WTC11 (cell line): Measurements from ENCODE around the gene EGFL8. TPM values are rescaled to one million over a fixed set of nuclear protein-coding genes. Genes with fewer than 3 reads are reported as not detected.
A peak's percentile ranks its signal among the peaks of the same experiment; 100 is the strongest.

Experiments
- ATAC-seq: fragments of 200-7000 bp; cut with Tn5 transposase; 2 replicates; pipeline ENCODE4 v1.10.0; 2021; ENCODE audit warnings: mild to moderate bottlenecking, moderate library complexity
- CTCF ChIA-PET: fragments of 300-600 bp; sonication (Branson Sonifier 250); formaldehyde crosslinking; loops from one replicate; lab custom pipeline; 2021; ENCODE audit warnings: antibody characterized with exemption; lab: Charles Lee
- POLR2A ChIA-PET: fragments of 350-600 bp; sonication (Branson Sonifier 250); formaldehyde crosslinking; loops from one replicate; lab custom pipeline; 2021; ENCODE audit warnings: antibody characterized with exemption; lab: Charles Lee
- DNase-seq: peaks from one replicate; pipeline ENCODE4 v3.0.0; 2021; ENCODE audit warnings: low spot score
- H3K27ac Mint-ChIP-seq: 2 replicates; pipeline ENCODE4 v1.8.0; 2021; ENCODE audit warnings: mixed read lengths
- H3K27me3 Mint-ChIP-seq: 2 replicates; pipeline ENCODE4 v1.8.0; 2021; ENCODE audit warnings: low read depth, mild to moderate bottlenecking, moderate library complexity, mixed read lengths
- H3K36me3 Mint-ChIP-seq: 2 replicates; pipeline ENCODE4 v1.8.0; 2021; ENCODE audit warnings: mixed read lengths
- H3K4me1 Mint-ChIP-seq: 2 replicates; pipeline ENCODE4 v1.8.0; 2022; ENCODE audit warnings: mixed read lengths
- H3K4me3 Mint-ChIP-seq: 2 replicates; pipeline ENCODE4 v1.8.0; 2021; ENCODE audit warnings: mild to moderate bottlenecking, moderate library complexity, mixed read lengths
- H3K9me3 Mint-ChIP-seq: 2 replicates; pipeline ENCODE4 v1.8.0; 2021; ENCODE audit warnings: mixed read lengths
- CBFB ChIP-seq: sonication (generic); formaldehyde crosslinking; IDR thresholded peaks from 2 replicates; pipeline ENCODE4 v1.8.1; 2022; ENCODE audit warnings: mild to moderate bottlenecking, low read depth, missing genetic modification reagents
- ELF4 ChIP-seq: sonication (generic); formaldehyde crosslinking; IDR thresholded peaks from 2 replicates; pipeline ENCODE4 v1.8.1; 2022; ENCODE audit warnings: low read depth, mild to moderate bottlenecking, moderate library complexity, missing genetic modification reagents
- ESRRA ChIP-seq: sonication (generic); formaldehyde crosslinking; IDR thresholded peaks from 2 replicates; pipeline ENCODE4 v1.8.1; 2022; ENCODE audit warnings: mild to moderate bottlenecking, missing genetic modification reagents, borderline replicate concordance
- FOXJ3 ChIP-seq: sonication (generic); formaldehyde crosslinking; IDR thresholded peaks from 2 replicates; pipeline ENCODE4 v1.9.0; 2021; ENCODE audit warnings: missing genetic modification reagents, mild to moderate bottlenecking, borderline replicate concordance
- GABPB1 ChIP-seq: sonication (generic); formaldehyde crosslinking; IDR thresholded peaks from 2 replicates; pipeline ENCODE4 v1.8.1; 2023; ENCODE audit warnings: mild to moderate bottlenecking, missing genetic modification reagents
- KAT7 ChIP-seq: sonication (generic); formaldehyde crosslinking; IDR thresholded peaks from 2 replicates; pipeline ENCODE4 v1.8.1; 2023; ENCODE audit warnings: missing genetic modification reagents, mild to moderate bottlenecking, borderline replicate concordance
- MXD4 ChIP-seq: fragments of 250-450 bp; sonication (Bioruptor Pico); IDR thresholded peaks from 2 replicates; pipeline ENCODE4 v1.8.0; 2021; ENCODE audit warnings: mild to moderate bottlenecking, moderate library complexity, borderline replicate concordance
- NFATC4 ChIP-seq: fragments of 250-450 bp; sonication (Bioruptor Pico); IDR thresholded peaks from 2 replicates; pipeline ENCODE4 v1.9.0; 2021; ENCODE audit warnings: mild to moderate bottlenecking
- NR1H2 ChIP-seq: sonication (generic); formaldehyde crosslinking; IDR thresholded peaks from 2 replicates; pipeline ENCODE4 v1.9.0; 2021; ENCODE audit warnings: mild to moderate bottlenecking, moderate library complexity, missing genetic modification reagents
- SP1 ChIP-seq: sonication (generic); formaldehyde crosslinking; conservative IDR thresholded peaks from 2 replicates; pipeline ENCODE4 v1.8.1; 2022; ENCODE audit warnings: missing genetic modification reagents
- TEAD4 ChIP-seq: sonication (generic); formaldehyde crosslinking; IDR thresholded peaks from 2 replicates; pipeline ENCODE4 v1.8.0; 2022; ENCODE audit warnings: mild to moderate bottlenecking, missing genetic modification reagents
- ZBTB21 ChIP-seq: sonication (generic); formaldehyde crosslinking; IDR thresholded peaks from 2 replicates; pipeline ENCODE4 v1.8.1; 2023; ENCODE audit warnings: mild to moderate bottlenecking, missing genetic modification reagents, borderline replicate concordance
- ZNF263 ChIP-seq: sonication (generic); formaldehyde crosslinking; IDR thresholded peaks from 2 replicates; pipeline ENCODE4 v1.8.1; 2022; ENCODE audit warnings: low read depth, mild to moderate bottlenecking, moderate library complexity, missing genetic modification reagents
- ZNF317 ChIP-seq: sonication (generic); formaldehyde crosslinking; IDR thresholded peaks from 2 replicates; pipeline ENCODE4 v1.8.1; 2023; ENCODE audit warnings: low read depth, mild to moderate bottlenecking, moderate library complexity, missing genetic modification reagents, borderline replicate concordance
- ZNF671 ChIP-seq: fragments of 250-450 bp; sonication (Bioruptor Pico); IDR thresholded peaks from 2 replicates; pipeline ENCODE4 v1.8.0; 2021; ENCODE audit warnings: mild to moderate bottlenecking
- total RNA-seq: library from RNA; stranded (reverse); gene quantifications from 3 replicates; pipeline ENCODE4 v1.2.3, GENCODE V29; 2021
- TF ChIP-seq, protein P1 (sequence below): sonication (generic); formaldehyde crosslinking; IDR thresholded peaks from 2 replicates; pipeline ENCODE4 v1.8.0; 2022; ENCODE audit warnings: mild to moderate bottlenecking, missing genetic modification reagents
- TF ChIP-seq, protein P2 (sequence below): sonication (generic); formaldehyde crosslinking; IDR thresholded peaks from 2 replicates; pipeline ENCODE4 v1.8.0; 2022; ENCODE audit warnings: mild to moderate bottlenecking, missing genetic modification reagents
- TF ChIP-seq, protein P3 (sequence below): sonication (generic); formaldehyde crosslinking; IDR thresholded peaks from 2 replicates; pipeline ENCODE4 v1.8.1; 2023; ENCODE audit warnings: mild to moderate bottlenecking, missing genetic modification reagents
- TF ChIP-seq, protein P4 (sequence below): fragments of 250-450 bp; sonication (Bioruptor Pico); IDR thresholded peaks from 2 replicates; pipeline ENCODE4 v1.9.0; 2021; ENCODE audit warnings: mild to moderate bottlenecking

Gene EGFL8
- total RNA-seq, 1 experiment from 2014 or later = 17.5 TPM

DNA sequence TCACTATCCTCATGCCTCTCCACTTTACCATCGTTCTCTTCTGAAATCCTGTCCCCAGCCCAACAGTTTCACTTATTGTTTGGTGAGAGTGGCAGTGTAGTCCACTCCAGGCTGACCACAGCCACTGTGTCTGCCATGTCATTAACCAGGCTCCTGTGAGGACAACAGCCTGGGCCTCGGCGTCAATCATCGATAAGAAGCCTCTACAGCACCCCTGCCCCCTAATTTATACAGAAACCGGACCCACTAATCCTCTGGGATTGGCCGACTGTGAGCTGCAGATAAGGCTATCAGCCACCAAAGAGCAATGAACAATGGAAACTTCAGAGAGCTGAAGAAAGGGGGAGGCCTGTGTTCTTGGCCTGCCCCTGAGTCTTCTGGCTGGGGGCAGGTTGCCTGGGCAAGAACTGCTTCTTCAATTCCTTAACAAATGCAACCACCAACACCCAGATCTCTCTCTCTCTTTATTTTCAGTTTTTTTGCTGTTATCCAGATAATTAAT is 3.4 kb downstream of the EGFL8 start:
- no peaks in the 10 kb centered on the region for H3K9me3 Mint-ChIP-seq
- ChIA-PET POLR2A (interaction anchor here (3.1 kb wide), 1 partner anchor 9 kb away, joined by 15 read pairs; no protein-coding TSS in a partner anchor), CTCF (interaction anchor here (1.0 to 5.1 kb wide), 10 partner anchors 8 to 120 kb away, joined by 3 to 47 read pairs (median 12); partner anchors contain the start of genes AGPAT1, ATF6B, FKBPL and GPSM3)
- H3K4me1 Mint-ChIP-seq = peaks cover 11% of the 10 kb centered on the region
- peaks cover 36% of the 10 kb centered on the region for H3K36me3 Mint-ChIP-seq
- peak overlapping the region; percentile 63 for H3K27ac Mint-ChIP-seq
- no peak overlapping the region for H3K4me3 Mint-ChIP-seq
- DNase-seq (no peak), ATAC-seq (no peak)
- no peaks in the 10 kb centered on the region for H3K27me3 Mint-ChIP-seq
- TF ChIP-seq, protein P1, sequence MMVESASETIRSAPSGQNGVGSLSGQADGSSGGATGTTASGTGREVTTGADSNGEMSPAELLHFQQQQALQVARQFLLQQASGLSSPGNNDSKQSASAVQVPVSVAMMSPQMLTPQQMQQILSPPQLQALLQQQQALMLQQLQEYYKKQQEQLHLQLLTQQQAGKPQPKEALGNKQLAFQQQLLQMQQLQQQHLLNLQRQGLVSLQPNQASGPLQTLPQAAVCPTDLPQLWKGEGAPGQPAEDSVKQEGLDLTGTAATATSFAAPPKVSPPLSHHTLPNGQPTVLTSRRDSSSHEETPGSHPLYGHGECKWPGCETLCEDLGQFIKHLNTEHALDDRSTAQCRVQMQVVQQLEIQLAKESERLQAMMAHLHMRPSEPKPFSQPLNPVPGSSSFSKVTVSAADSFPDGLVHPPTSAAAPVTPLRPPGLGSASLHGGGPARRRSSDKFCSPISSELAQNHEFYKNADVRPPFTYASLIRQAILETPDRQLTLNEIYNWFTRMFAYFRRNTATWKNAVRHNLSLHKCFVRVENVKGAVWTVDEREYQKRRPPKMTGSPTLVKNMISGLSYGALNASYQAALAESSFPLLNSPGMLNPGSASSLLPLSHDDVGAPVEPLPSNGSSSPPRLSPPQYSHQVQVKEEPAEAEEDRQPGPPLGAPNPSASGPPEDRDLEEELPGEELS = no peak
- TF ChIP-seq ESRRA (no peak), NR1H2 (CRISPR knock-in tag) (no peak), ZNF317 (CRISPR knock-in tag) (no peak), GABPB1 (CRISPR knock-in tag) (no peak), ELF4 (no peak), TEAD4 (CRISPR knock-in tag) (no peak), ZNF671 (CRISPR knock-in tag) (no peak), NFATC4 (CRISPR knock-in tag) (no peak)
- TF ChIP-seq, protein P2, sequence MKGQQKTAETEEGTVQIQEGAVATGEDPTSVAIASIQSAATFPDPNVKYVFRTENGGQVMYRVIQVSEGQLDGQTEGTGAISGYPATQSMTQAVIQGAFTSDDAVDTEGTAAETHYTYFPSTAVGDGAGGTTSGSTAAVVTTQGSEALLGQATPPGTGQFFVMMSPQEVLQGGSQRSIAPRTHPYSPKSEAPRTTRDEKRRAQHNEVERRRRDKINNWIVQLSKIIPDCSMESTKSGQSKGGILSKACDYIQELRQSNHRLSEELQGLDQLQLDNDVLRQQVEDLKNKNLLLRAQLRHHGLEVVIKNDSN (CRISPR knock-in tag) = no peak
- TF ChIP-seq, protein P3, sequence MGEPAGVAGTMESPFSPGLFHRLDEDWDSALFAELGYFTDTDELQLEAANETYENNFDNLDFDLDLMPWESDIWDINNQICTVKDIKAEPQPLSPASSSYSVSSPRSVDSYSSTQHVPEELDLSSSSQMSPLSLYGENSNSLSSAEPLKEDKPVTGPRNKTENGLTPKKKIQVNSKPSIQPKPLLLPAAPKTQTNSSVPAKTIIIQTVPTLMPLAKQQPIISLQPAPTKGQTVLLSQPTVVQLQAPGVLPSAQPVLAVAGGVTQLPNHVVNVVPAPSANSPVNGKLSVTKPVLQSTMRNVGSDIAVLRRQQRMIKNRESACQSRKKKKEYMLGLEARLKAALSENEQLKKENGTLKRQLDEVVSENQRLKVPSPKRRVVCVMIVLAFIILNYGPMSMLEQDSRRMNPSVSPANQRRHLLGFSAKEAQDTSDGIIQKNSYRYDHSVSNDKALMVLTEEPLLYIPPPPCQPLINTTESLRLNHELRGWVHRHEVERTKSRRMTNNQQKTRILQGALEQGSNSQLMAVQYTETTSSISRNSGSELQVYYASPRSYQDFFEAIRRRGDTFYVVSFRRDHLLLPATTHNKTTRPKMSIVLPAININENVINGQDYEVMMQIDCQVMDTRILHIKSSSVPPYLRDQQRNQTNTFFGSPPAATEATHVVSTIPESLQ (CRISPR knock-in tag) = no peak

DNA sequence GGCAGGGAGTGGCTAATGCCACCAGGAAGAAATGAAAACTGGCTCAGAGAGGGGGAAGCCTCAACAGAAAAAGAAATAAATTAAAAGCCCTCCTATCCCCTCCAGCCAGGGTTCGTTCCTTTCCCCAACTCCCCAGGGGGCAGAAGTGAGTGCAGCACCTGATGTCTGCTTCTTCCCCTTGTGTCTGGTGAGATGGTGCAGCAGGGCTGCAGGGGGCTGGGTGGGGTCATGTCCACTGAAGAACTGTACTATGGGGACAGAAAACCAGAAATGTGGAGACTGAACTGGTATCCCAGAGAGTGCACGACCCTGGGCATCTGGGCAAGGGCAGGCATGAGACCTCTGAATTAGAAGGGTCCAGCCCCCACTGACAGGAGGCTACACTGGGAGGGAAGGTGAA is 4.0 kb downstream of the EGFL8 start:
- peaks cover 13% of the 10 kb centered on the region for H3K4me1 Mint-ChIP-seq

More for the DNA sequence above, 4.0 kb downstream of the EGFL8 start:
- no peaks in the 10 kb centered on the region for H3K27me3 Mint-ChIP-seq
- no peak for DNase-seq
- H3K27ac Mint-ChIP-seq = no peak overlapping the region
- H3K36me3 Mint-ChIP-seq = peaks cover 33% of the 10 kb centered on the region
- POLR2A ChIA-PET = interaction anchor here (0.9 to 3.1 kb wide), 2 partner anchors 8 to 27 kb away, joined by 4 to 15 read pairs; no protein-coding TSS in a partner anchor
- TF ChIP-seq, protein P4, sequence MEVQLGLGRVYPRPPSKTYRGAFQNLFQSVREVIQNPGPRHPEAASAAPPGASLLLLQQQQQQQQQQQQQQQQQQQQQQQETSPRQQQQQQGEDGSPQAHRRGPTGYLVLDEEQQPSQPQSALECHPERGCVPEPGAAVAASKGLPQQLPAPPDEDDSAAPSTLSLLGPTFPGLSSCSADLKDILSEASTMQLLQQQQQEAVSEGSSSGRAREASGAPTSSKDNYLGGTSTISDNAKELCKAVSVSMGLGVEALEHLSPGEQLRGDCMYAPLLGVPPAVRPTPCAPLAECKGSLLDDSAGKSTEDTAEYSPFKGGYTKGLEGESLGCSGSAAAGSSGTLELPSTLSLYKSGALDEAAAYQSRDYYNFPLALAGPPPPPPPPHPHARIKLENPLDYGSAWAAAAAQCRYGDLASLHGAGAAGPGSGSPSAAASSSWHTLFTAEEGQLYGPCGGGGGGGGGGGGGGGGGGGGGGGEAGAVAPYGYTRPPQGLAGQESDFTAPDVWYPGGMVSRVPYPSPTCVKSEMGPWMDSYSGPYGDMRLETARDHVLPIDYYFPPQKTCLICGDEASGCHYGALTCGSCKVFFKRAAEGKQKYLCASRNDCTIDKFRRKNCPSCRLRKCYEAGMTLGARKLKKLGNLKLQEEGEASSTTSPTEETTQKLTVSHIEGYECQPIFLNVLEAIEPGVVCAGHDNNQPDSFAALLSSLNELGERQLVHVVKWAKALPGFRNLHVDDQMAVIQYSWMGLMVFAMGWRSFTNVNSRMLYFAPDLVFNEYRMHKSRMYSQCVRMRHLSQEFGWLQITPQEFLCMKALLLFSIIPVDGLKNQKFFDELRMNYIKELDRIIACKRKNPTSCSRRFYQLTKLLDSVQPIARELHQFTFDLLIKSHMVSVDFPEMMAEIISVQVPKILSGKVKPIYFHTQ (CRISPR knock-in tag) = no peak
- TF ChIP-seq SP1 (CRISPR knock-in tag) (no peak), KAT7 (CRISPR knock-in tag) (no peak), ZNF263 (CRISPR knock-in tag) (no peak), ZBTB21 (CRISPR knock-in tag) (no peak), MXD4 (CRISPR knock-in tag) (no peak), FOXJ3 (CRISPR knock-in tag) (no peak), CBFB (CRISPR knock-in tag) (no peak)
- no peaks in the 10 kb centered on the region for H3K9me3 Mint-ChIP-seq
- CTCF ChIA-PET = interaction anchor here (2.5 to 5.1 kb wide), 4 partner anchors 8 to 50 kb away, joined by 6 to 47 read pairs (median 14); partner anchors contain the start of gene AGPAT1
- ATAC-seq = no peak
- no peak overlapping the region for H3K4me3 Mint-ChIP-seq
